ENCODE measurements around the gene KRT83. TPM values are rescaled to one million over a fixed set of nuclear protein-coding genes. Genes with fewer than 3 reads are reported as not detected.

The KRT83 gene
- total and polyA plus RNA-seq, 2 of the 13 experiments (the other 11 are each of a cell fraction or from before 2014, with no cell fraction given), result not detected

GRCh38 chr12:52275686-52276085 is 45.5 kb downstream of the KRT83 start (continued):
- no peak for TF ChIP-seq TRAFD1 (CRISPR knock-in tag; IDR thresholded peaks at IDR 0.05; ENCODE audit: borderline replicate concordance)
- no peak for TF ChIP-seq RARA (CRISPR knock-in tag; IDR thresholded peaks at IDR 0.05)
- no peak for TF ChIP-seq REL (CRISPR knock-in tag; conservative IDR thresholded peaks at IDR 0.05)
- no peak for TF ChIP-seq NCOA5 (CRISPR knock-in tag; IDR thresholded peaks at IDR 0.05)
- no peak for TF ChIP-seq NR2F1 (CRISPR knock-in tag; IDR thresholded peaks at IDR 0.05)

GRCh38 chr12:52274521-52275120 is 46.6 kb downstream of the KRT83 start, which contains the start of gene KRT86:
TSS of gene KRT86 (plus strand) at chr12:52274645. CDS start at chr12:52301917, 27,272 bp downstream.
- Histone ChIP-seq H3K36me3 (replicated peaks in 1 of 2; ENCODE audit: control insufficient read depth in 1 of 2, insufficient read depth in 2 of 2, low read length in 2 of 2) (no peaks in the 10 kb centered on the region), H3K27ac (ENCODE audit: extremely low read length, insufficient read depth, low read length) (no peak within 1 kb of the TSS), H2AFZ (ENCODE audit: low read length) (no peak within 1 kb of the TSS), H3K9ac (ENCODE audit: insufficient read depth, low read depth, low read length) (no peak within 1 kb of the TSS), H4K20me1 (ENCODE audit: insufficient read depth, low read length) (no peaks in the 10 kb centered on the region), H3K27me3 (ENCODE audit: control insufficient read depth in 1 of 2, insufficient read depth in 2 of 2, low read length in 2 of 2) (peaks cover 4 to 29% of the 10 kb centered on the region in 2 experiments; a peak in 3 of 5 replicates), H3K79me2 (ENCODE audit: insufficient read depth, low read length) (no peaks in the 10 kb centered on the region), H3K4me2 (ENCODE audit: low read depth, low read length) (no peak within 1 kb of the TSS), H3K4me3 (replicated peaks in 1 of 3; ENCODE audit: insufficient read depth in 1 of 3, low read depth in 2 of 3, low read length in 3 of 3) (no peak within 1 kb of the TSS), H3K9me3 (ENCODE audit: low read length) (no peaks in the 10 kb centered on the region), H3K4me1 (ENCODE audit: insufficient read depth, low read length) (peaks cover 6% of the 10 kb centered on the region)
- ATAC-seq (no peak), FAIRE-seq (no peak), DNase-seq (ENCODE audit: low spot score) (no peak)
- no TSS peak for BruUV-seq (replicated peaks)
- ChIA-PET POLR2A (no interaction called here), CTCF (ENCODE audit: low intra/inter-chr PET ratio, low total read pairs) (no interaction called here)
- intact Hi-C loops (cut with micrococcal nuclease; ENCODE audit: unreplicated experiment), result no loop called here
- TF ChIP-seq NFKB2 (CRISPR knock-in tag; IDR thresholded peaks at IDR 0.05; ENCODE audit: borderline replicate concordance), result no peak
- no peak for TF ChIP-seq CEBPG (CRISPR knock-in tag; IDR thresholded peaks at IDR 0.05)
- no peak for TF ChIP-seq MLLT10 (CRISPR knock-in tag; IDR thresholded peaks at IDR 0.05)
- TF ChIP-seq ZNF20 (CRISPR knock-in tag; IDR thresholded peaks at IDR 0.05), result no peak
- WGBS (ENCODE audit: low lambda C conversion rate), result 4% methylated on average over 3 of the region's 3 CpGs
- in situ Hi-C loops (cut with HindIII; ENCODE audit: extremely low pct_ligation_motif_present, low pct_unique_long_range_greater_than_20kb), result no loop called here

All from HepG2 (cell line).